Astrocyte (in vitro differentiated cells and primary cell): ENCODE data around the gene SSBP3. TPM values are rescaled to one million over a fixed set of nuclear protein-coding genes. Genes with fewer than 3 reads are reported as not detected.
A peak's percentile ranks its signal among the peaks of the same experiment; 100 is the strongest.

Source experiments
- DNase-seq: peaks from one replicate; pipeline ENCODE4 v3.0.0-alpha.2; 2010; ENCODE audit warnings: low read depth
- FAIRE-seq: peaks from 2 replicates; lab custom pipeline; 2011; peaks lifted over from hg19 to GRCh38; lab: Jason Lieb, UNC
- H2AFZ ChIP-seq: 2 replicates; pipeline ENCODE4 v1.6.0; 2012; ENCODE audit warnings: low read depth, low read length, inconsistent platforms
- H3K27ac ChIP-seq: 2 replicates; pipeline ENCODE4 v1.5.1; 2011; ENCODE audit warnings: low read depth, low read length, inconsistent platforms
- H3K27me3 ChIP-seq: 2 replicates; pipeline ENCODE4 v1.6.0; 2011; ENCODE audit warnings: low read length, inconsistent platforms; ENCODE audit not compliant: insufficient read depth
- H3K36me3 ChIP-seq: 2 replicates; pipeline ENCODE4 v1.5.1; 2011; ENCODE audit warnings: low read length, inconsistent platforms; ENCODE audit not compliant: insufficient read depth
- H3K4me1 ChIP-seq: 2 replicates; pipeline ENCODE4 v1.5.1; 2011; ENCODE audit warnings: low read length, inconsistent platforms; ENCODE audit not compliant: insufficient read depth
- H3K4me2 ChIP-seq: 2 replicates; pipeline ENCODE4 v1.6.0; 2012; ENCODE audit warnings: low read length, inconsistent platforms
- H3K4me3 ChIP-seq: 2 replicates; pipeline ENCODE4 v1.5.1; 2011; ENCODE audit warnings: low read depth, mild to moderate bottlenecking, low read length, inconsistent platforms; ENCODE audit not compliant: insufficient read depth
- H3K79me2 ChIP-seq: 2 replicates; pipeline ENCODE4 v1.6.0; 2012; ENCODE audit warnings: mild to moderate bottlenecking, low read length, inconsistent platforms; ENCODE audit not compliant: insufficient read depth
- H3K9ac ChIP-seq: 2 replicates; pipeline ENCODE4 v1.6.0; 2012; ENCODE audit warnings: mild to moderate bottlenecking, low read length, inconsistent platforms
- H3K9me3 ChIP-seq: 2 replicates; pipeline ENCODE4 v1.5.1; 2012; ENCODE audit warnings: low read depth, mild to moderate bottlenecking, low read length, inconsistent platforms; ENCODE audit not compliant: insufficient read depth
- H4K20me1 ChIP-seq: 2 replicates; pipeline ENCODE4 v1.6.0; 2012; ENCODE audit warnings: low read length, inconsistent platforms; ENCODE audit not compliant: insufficient read depth
- H3K27ac Mint-ChIP-seq: one replicate; pipeline ENCODE4 v1.8.0; 2021; ENCODE audit warnings: mild to moderate bottlenecking, mixed read lengths; ENCODE audit not compliant: unreplicated experiment
- H3K27me3 Mint-ChIP-seq: one replicate; pipeline ENCODE4 v1.8.0; 2021; ENCODE audit warnings: low read depth, mixed read lengths; ENCODE audit not compliant: unreplicated experiment
- H3K36me3 Mint-ChIP-seq: one replicate; pipeline ENCODE4 v1.8.0; 2021; ENCODE audit warnings: low read depth, mixed read lengths; ENCODE audit not compliant: unreplicated experiment
- H3K4me1 Mint-ChIP-seq: one replicate; pipeline ENCODE4 v1.8.0; 2021; ENCODE audit warnings: low read depth, mixed read lengths; ENCODE audit not compliant: unreplicated experiment
- H3K4me3 Mint-ChIP-seq: one replicate; pipeline ENCODE4 v1.8.0; 2021; ENCODE audit warnings: mild to moderate bottlenecking, moderate library complexity, mixed read lengths; ENCODE audit not compliant: unreplicated experiment
- H3K9me3 Mint-ChIP-seq: one replicate; pipeline ENCODE4 v1.8.0; 2021; ENCODE audit warnings: mild to moderate bottlenecking, mixed read lengths; ENCODE audit not compliant: unreplicated experiment
- CTCF ChIP-seq: IDR thresholded peaks from 2 replicates; pipeline ENCODE4 v1.5.1; 2011; ENCODE audit warnings: low read depth, mild to moderate bottlenecking, inconsistent platforms, low read length, moderate library complexity; ENCODE audit not compliant: insufficient read depth
- EZH2 ChIP-seq: IDR thresholded peaks from 2 replicates; pipeline ENCODE4 v1.6.1; 2012; ENCODE audit warnings: mild to moderate bottlenecking, low read length, inconsistent platforms; ENCODE audit not compliant: insufficient read depth
- total RNA-seq: library from RNA; stranded (reverse); gene quantifications from 2 replicates; pipeline ENCODE4 v1.2.1, GENCODE V29; 2021

Gene SSBP3
- total RNA-seq, 1 donor from 2014 or later: 89.8 TPM

DNA sequence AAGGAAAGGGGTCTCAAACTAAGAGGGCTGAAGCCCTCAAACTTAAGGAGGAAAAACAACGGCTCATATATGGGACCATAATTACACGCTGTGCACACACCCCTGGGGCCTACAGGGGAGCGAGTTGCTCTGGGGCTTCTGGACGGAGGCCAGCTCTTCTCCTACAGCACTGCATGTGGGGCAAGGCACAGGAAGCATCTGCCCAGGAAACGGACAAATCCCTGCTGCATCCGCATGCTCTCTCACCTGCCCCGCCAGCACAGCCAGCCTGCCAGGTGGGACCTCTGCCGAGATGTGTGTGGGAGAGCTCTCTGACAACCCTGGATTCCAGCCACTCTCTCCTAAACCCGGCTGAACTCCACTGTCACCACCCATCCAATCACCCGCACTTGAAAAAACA is 152.1 kb downstream of the SSBP3 start:
- H3K36me3 Mint-ChIP-seq: peaks cover 7% of the 10 kb centered on the region
- peak overlapping the region; percentile 53 for H3K9ac ChIP-seq

GRCh38 chr1:54253480-54253879 is 152.7 kb downstream of the SSBP3 start:
- peak overlapping the region; percentile 53 for H3K9ac ChIP-seq
- Mint-ChIP-seq H3K27ac (peak overlapping the region; percentile 96), H3K36me3 (peaks cover 8% of the 10 kb centered on the region), H3K9me3 (no peaks in the 10 kb centered on the region), H3K4me1 (peaks cover 38% of the 10 kb centered on the region), H3K4me3 (peak overlapping the region; percentile 52), H3K27me3 (no peaks in the 10 kb centered on the region)
- no peaks in the 10 kb centered on the region for H4K20me1 ChIP-seq
- peak overlapping the region; percentile 86 for H3K27ac ChIP-seq
- TF ChIP-seq EZH2: no peak
- no peak for TF ChIP-seq CTCF
- H3K36me3 ChIP-seq: no peaks in the 10 kb centered on the region
- no peaks in the 10 kb centered on the region for H3K9me3 ChIP-seq
- peaks cover 32% of the 10 kb centered on the region for H3K4me1 ChIP-seq
- DNase-seq (peak; percentile 94), FAIRE-seq (peak; percentile 80)
- H3K27me3 ChIP-seq: no peaks in the 10 kb centered on the region
- H3K79me2 ChIP-seq: no peaks in the 10 kb centered on the region
- no peak overlapping the region for H2AFZ ChIP-seq
- H3K4me3 ChIP-seq: no peak overlapping the region
- peak overlapping the region; percentile 78 for H3K4me2 ChIP-seq

More for the DNA sequence above, 152.1 kb downstream of the SSBP3 start:
- no peaks in the 10 kb centered on the region for H3K79me2 ChIP-seq
- peak overlapping the region; percentile 96 for H3K27ac Mint-ChIP-seq
- H3K4me2 ChIP-seq: peak overlapping the region; percentile 73
- FAIRE-seq (no peak), DNase-seq (peak; percentile 58)
- peak overlapping the region; percentile 64 for H3K4me3 Mint-ChIP-seq
- no peak overlapping the region for H2AFZ ChIP-seq
- H3K9me3 Mint-ChIP-seq: no peaks in the 10 kb centered on the region
- peaks cover 28% of the 10 kb centered on the region for H3K4me1 ChIP-seq
- no peaks in the 10 kb centered on the region for H3K27me3 Mint-ChIP-seq
- H3K9me3 ChIP-seq: no peaks in the 10 kb centered on the region
- no peaks in the 10 kb centered on the region for H3K27me3 ChIP-seq
- H3K4me1 Mint-ChIP-seq: peaks cover 36% of the 10 kb centered on the region
- no peaks in the 10 kb centered on the region for H3K36me3 ChIP-seq
- no peak overlapping the region for H3K4me3 ChIP-seq
- no peaks in the 10 kb centered on the region for H4K20me1 ChIP-seq
- peak overlapping the region; percentile 86 for H3K27ac ChIP-seq
- no peak for TF ChIP-seq CTCF
- no peak for TF ChIP-seq EZH2

DNA sequence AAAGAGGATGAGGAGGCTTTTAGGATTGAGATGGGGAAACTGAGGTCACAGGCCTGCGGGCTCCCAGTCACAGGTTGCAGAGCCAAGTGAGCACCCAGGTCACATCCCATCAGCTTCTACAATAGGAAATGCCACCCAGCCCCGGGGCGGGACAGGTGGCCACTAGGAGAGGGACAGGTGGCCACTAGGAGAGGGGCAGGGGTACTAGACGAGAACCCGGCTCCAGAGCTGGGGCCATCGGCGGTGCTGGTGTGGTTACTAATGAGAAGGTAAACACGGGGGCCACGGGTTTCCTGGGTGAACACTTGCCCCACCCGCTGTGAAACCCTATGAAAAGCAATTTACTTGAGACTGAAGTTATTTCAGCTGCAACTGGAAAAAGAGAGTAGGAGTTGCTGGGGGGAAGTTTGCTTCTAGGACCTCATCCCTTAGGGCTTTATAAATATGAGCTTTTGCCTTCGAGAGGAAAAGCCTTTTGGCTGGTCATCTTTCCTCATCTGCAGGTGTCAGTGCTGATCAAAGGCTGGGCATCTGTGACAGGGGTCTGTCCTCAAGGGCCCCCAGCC is 153.7 kb downstream of the SSBP3 start:
- H3K9ac ChIP-seq: peak overlapping the region; percentile 52
- Mint-ChIP-seq H3K27me3 (no peaks in the 10 kb centered on the region), H3K36me3 (peaks cover 14% of the 10 kb centered on the region), H3K9me3 (no peaks in the 10 kb centered on the region), H3K27ac (peak overlapping the region; percentile 96), H3K4me1 (peaks cover 40% of the 10 kb centered on the region), H3K4me3 (no peak overlapping the region)
- H3K27me3 ChIP-seq: no peaks in the 10 kb centered on the region
- H3K27ac ChIP-seq: peak overlapping the region; percentile 69
- H3K79me2 ChIP-seq: no peaks in the 10 kb centered on the region
- FAIRE-seq (no peak), DNase-seq (no peak)
- H3K4me2 ChIP-seq: peak overlapping the region; percentile 78
- H3K9me3 ChIP-seq: no peaks in the 10 kb centered on the region
- no peak overlapping the region for H2AFZ ChIP-seq
- no peaks in the 10 kb centered on the region for H3K36me3 ChIP-seq
- H3K4me1 ChIP-seq: peaks cover 32% of the 10 kb centered on the region
- no peak for TF ChIP-seq EZH2
- TF ChIP-seq CTCF: no peak
- no peaks in the 10 kb centered on the region for H4K20me1 ChIP-seq
- no peak overlapping the region for H3K4me3 ChIP-seq
